Memory B cell (primary cell): Measurements from ENCODE around the gene IER5L.
A peak's percentile ranks its signal among the peaks of the same experiment; 100 is the strongest.

Source experiments
- ATAC-seq: fragments of 150-1000 bp; cut with Tn5 transposase; 2 replicates; pipeline ENCODE4 v1.10.0; 2021; ENCODE audit warnings: low read depth, mild to moderate bottlenecking, moderate library complexity
- DNase-seq, 2 donors: peaks; one replicate each; pipeline ENCODE4 v3.0.0; 2022; ENCODE audit warnings: low spot score in 2 of 2
- H3K27ac Mint-ChIP-seq: one replicate; pipeline ENCODE4 v1.8.0; 2022; ENCODE audit warnings: mild to moderate bottlenecking, moderate library complexity, mixed read lengths
- H3K27me3 Mint-ChIP-seq: one replicate; pipeline ENCODE4 v1.8.0; 2022; ENCODE audit warnings: mixed read lengths
- H3K36me3 Mint-ChIP-seq: one replicate; pipeline ENCODE4 v1.8.0; 2022; ENCODE audit warnings: mild to moderate bottlenecking, mixed read lengths
- H3K4me1 Mint-ChIP-seq: one replicate; pipeline ENCODE4 v1.8.0; 2022; ENCODE audit warnings: mixed read lengths
- H3K4me3 Mint-ChIP-seq: one replicate; pipeline ENCODE4 v1.8.0; 2022; ENCODE audit warnings: mild to moderate bottlenecking, moderate library complexity, mixed read lengths
- H3K9me3 Mint-ChIP-seq: one replicate; pipeline ENCODE4 v1.8.0; 2022; ENCODE audit warnings: mixed read lengths

The IER5L gene

DNA sequence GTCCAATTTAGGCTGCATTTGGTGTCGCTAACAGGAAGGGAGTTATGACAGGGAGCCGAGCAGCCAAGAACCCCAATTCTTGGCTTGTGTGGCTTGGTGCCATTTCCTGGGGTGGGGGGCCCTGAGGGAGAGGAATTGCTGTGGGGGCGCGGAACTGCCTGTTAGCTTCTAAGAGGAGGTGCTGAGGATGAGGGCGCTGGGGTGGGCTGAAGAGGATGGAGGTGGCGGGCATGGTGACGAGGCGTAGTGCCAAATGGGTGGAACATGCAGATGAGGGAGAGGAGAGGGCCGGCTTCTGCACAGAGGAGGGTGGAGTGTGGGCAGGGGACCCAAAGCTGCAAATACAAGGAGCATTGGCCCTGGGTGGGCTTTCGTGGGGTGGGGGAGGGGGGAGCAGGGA lies 27.9 kb downstream of the IER5L start:
- Mint-ChIP-seq H3K27ac (no peak overlapping the region), H3K36me3 (peaks cover 16% of the 10 kb centered on the region), H3K4me3 (no peak overlapping the region), H3K4me1 (peaks cover 14% of the 10 kb centered on the region), H3K9me3 (no peaks in the 10 kb centered on the region), H3K27me3 (no peaks in the 10 kb centered on the region)
- no peak for DNase-seq
- ATAC-seq, result no peak

DNA sequence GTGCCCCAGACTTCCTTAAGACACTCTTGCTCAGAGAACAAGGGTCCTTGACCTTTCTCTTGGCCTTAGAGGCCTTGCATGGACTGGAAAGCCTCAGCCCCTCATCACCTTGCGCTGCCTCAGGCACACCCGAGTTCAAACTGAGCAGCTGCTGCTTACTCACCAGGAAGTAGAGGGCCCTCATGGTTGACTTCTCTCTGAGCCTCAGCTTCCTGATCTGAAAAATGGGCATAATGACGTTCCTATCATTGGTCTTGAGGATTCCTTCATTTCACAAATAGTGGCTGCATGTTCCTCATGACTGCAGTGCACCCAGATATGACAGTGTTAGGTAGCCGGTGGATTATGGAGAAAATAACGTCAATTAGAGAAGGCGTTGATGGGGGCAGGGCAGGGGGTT lies 28.6 kb downstream of the IER5L start:
- DNase-seq (no peak), ATAC-seq (peak; percentile 45)
- H3K27ac Mint-ChIP-seq, result peak overlapping the region; percentile 75
- H3K9me3 Mint-ChIP-seq, result no peaks in the 10 kb centered on the region
- no peaks in the 10 kb centered on the region for H3K27me3 Mint-ChIP-seq
- H3K4me1 Mint-ChIP-seq, result peaks cover 14% of the 10 kb centered on the region
- peaks cover 16% of the 10 kb centered on the region for H3K36me3 Mint-ChIP-seq
- H3K4me3 Mint-ChIP-seq, result peak overlapping the region; percentile 33

DNA sequence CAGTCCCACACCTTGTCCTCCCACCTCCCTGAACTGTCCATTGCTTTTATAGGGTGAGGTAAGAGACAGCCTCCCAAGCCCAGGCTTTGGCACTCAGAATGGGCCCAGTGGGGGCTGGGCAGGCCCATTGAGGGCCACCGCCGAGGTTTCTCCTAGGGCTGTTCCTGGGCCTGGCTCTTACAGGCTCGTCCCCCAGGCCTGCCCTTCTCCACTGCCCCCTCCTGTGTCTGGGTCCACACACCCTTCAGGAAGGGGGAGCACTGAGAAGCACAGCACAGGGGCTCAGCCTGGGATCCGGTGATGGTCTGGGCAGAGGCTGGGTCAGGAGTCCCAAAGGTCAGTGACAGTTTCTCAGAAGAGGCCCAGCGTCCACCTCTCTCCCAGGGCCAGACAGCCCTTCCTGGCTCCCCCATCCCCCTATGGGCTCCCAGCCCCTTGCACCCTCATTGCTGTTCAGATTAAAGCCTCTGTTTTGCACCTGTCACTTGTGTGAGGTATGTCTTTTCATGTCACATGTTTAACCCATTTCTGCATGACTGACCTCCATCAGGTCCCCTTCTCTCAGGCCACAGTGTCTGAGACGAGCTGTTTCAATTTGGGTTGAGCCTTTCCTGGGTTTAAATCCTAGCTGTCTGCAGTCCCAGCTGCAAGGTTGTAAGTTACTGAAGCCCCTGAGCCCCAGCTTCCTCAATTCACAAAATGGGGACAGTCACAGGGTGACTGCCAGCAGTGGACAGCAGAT lies 29.4 kb downstream of the IER5L start:
- Mint-ChIP-seq H3K27ac (no peak overlapping the region), H3K9me3 (no peaks in the 10 kb centered on the region), H3K4me3 (peak overlapping the region; percentile 17), H3K36me3 (peaks cover 16% of the 10 kb centered on the region), H3K4me1 (peaks cover 16% of the 10 kb centered on the region), H3K27me3 (no peaks in the 10 kb centered on the region)
- ATAC-seq (peak; percentile 38), DNase-seq (no peak)

DNA sequence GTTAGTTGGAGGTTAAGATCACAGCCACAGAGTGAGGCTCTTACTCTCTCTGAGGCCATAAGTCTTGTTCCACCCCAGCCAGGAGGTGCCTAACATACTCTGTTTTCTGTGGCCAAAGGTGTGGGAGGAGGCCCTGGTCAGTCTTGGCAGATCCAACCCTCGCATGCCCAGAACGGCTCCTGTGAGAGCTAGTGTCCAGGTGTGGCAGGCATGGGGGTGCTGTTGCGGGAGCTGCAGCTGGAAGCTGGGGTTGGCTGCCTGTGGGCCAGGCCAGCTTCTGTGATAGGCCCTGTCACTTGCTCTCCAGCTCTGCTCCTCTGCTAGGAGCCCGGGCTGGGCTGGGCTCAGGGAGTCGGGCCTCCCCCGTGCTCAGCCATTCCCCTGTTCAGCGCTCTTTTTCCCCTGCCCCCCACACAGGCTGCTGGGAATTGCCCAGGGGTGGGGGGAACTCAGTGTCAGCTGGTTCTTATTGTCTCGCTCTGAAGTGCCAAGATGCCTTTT lies 31.6 kb downstream of the IER5L start:
- peaks cover 12% of the 10 kb centered on the region for H3K36me3 Mint-ChIP-seq
- peaks cover 26% of the 10 kb centered on the region for H3K4me1 Mint-ChIP-seq
- no peaks in the 10 kb centered on the region for H3K9me3 Mint-ChIP-seq
- DNase-seq (no peak), ATAC-seq (no peak)
- H3K27ac Mint-ChIP-seq, result no peak overlapping the region
- H3K4me3 Mint-ChIP-seq, result no peak overlapping the region
- H3K27me3 Mint-ChIP-seq, result no peaks in the 10 kb centered on the region

DNA sequence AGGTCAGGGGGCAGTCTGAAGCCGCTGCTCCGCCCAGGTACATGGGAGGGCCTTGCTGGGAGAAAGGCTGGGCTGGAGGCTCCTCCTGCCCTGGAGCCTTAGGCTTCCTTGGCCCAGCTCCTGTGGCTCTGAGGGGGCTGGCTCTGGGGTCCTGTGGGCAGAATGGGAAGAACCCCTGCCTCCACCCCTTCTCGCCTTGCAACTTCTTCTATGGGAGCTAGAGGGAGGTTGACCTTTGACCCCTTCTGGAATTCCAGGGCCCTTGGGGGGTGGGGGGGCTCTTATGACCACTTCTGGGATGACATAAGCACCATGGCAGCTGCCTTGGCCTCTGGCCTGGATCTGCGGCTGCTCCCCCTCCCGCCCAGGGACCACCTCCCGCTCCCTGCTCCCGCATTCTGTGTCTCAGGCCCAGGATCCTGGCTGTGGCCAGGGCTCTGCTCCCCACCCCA lies 32.2 kb downstream of the IER5L start:
- peaks cover 30% of the 10 kb centered on the region for H3K4me1 Mint-ChIP-seq
- ATAC-seq, result no peak
- no peak overlapping the region for H3K4me3 Mint-ChIP-seq
- no peak overlapping the region for H3K27ac Mint-ChIP-seq
- no peaks in the 10 kb centered on the region for H3K9me3 Mint-ChIP-seq
- no peaks in the 10 kb centered on the region for H3K27me3 Mint-ChIP-seq
- no peak for DNase-seq
- peaks cover 9% of the 10 kb centered on the region for H3K36me3 Mint-ChIP-seq

DNA sequence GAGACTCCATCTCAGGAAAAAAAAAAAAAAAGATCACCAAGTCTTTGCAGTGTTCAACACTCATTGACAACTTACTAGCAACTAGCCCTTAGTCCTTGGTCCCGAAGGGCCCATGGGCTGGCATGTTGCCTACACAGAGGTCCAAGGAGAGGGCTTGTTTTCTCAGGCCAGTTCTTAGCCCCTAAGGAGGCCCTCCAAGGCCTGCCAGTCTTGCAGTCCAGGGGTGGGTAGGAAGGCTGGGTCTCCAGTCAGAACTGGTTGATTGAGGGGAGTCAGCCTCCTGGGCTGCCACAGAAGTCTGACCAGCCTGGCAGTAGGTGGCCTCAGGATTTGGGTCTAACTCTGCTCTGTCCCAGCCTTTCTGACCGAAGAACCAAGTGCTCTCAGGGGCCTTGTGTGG lies 32.7 kb downstream of the IER5L start:
- H3K4me1 Mint-ChIP-seq, result peaks cover 35% of the 10 kb centered on the region
- no peaks in the 10 kb centered on the region for H3K9me3 Mint-ChIP-seq
- H3K27me3 Mint-ChIP-seq, result no peaks in the 10 kb centered on the region
- peaks cover 9% of the 10 kb centered on the region for H3K36me3 Mint-ChIP-seq
- H3K4me3 Mint-ChIP-seq, result no peak overlapping the region
- DNase-seq (no peak), ATAC-seq (no peak)
- no peak overlapping the region for H3K27ac Mint-ChIP-seq

DNA sequence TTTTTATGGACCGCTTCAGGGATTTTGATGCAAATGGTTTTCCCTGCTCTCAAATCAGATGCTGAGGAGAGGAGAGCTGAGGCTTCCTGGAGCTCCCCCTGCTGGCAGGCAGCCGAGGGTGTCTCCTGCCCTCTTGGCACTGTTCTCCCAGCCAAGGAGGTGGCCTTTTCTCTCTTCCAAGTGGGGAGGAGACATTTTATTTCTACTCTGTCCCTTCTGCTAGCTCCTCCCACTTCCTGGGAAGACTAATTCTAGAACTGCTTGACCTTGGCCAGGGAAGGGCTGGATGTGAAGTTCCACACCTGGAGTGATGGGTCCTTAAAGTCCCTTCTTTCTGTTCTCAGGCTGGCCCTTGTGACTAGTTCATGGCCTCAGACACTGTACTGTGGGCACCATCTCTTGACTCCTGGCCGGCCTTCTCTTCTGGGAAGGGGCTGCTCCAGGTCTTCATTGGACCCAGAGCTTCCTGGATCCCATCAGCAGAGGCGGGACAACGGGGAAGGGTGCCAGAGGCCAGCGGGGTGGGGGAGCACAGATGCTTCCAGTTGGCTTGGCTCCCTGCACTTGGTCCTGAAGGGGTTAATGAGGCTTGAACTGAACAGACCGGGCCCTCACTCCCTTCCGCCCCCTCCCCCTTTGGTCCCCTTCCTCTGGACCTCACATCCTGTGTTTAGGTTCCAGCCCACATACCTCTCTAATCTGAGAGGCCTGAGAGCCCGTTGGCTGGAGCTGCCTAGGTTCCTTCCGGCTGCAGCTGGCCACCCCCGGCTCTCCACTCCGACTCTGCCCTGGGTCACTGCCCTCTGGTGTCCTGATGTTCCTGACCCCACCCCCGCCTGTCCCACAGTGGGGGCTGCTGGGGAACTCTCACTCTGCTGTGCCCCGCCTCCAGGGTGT lies 34.8 kb downstream of the IER5L start:
- Mint-ChIP-seq H3K36me3 (peaks cover 2% of the 10 kb centered on the region), H3K27me3 (no peaks in the 10 kb centered on the region), H3K9me3 (no peaks in the 10 kb centered on the region), H3K4me1 (peaks cover 28% of the 10 kb centered on the region), H3K27ac (peak overlapping the region; percentile 69), H3K4me3 (peak overlapping the region; percentile 67)
- peak; percentile 23 for ATAC-seq
- peak; percentile 73 for DNase-seq

DNA sequence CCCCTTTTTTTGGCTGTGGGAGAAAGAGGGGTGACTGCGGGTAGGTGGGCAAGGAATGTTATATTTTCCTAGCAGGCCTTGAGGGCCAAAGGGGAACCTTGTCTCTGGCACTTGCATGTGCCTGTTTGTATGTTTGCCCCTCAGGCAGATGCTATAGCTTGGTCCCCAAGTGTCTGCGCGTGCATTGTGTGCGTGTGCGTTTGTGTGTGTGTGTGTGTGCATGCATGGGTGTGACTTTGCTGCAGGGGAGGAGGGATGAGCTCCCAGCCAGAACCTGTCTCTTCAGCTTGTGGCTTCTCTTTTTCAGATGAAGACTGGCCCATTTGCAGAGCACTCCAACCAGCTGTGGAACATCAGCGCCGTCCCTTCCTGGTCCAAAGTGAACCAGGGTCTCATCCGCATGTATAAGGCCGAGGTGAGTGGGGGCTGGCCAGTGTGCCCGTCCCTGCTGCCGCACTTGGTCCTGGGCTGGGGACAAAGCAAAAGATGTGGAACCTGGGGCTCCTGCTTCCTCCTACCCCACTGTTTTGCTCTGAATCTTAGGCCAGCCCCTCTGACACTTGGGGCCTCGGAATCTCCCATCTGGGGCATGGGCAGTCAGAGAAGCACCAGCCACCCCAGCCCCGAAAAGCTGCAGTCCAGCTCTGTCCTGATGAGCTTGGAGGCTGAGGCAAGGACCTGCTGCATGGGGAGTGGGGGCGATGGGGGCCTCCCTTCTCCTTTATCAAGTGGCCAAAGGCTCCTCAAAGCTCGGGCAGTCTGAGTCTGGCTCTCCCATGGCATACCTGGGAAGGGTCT lies 35.7 kb downstream of the IER5L start:
- ATAC-seq, result no peak
- H3K27ac Mint-ChIP-seq, result peak overlapping the region; percentile 93

DNA sequence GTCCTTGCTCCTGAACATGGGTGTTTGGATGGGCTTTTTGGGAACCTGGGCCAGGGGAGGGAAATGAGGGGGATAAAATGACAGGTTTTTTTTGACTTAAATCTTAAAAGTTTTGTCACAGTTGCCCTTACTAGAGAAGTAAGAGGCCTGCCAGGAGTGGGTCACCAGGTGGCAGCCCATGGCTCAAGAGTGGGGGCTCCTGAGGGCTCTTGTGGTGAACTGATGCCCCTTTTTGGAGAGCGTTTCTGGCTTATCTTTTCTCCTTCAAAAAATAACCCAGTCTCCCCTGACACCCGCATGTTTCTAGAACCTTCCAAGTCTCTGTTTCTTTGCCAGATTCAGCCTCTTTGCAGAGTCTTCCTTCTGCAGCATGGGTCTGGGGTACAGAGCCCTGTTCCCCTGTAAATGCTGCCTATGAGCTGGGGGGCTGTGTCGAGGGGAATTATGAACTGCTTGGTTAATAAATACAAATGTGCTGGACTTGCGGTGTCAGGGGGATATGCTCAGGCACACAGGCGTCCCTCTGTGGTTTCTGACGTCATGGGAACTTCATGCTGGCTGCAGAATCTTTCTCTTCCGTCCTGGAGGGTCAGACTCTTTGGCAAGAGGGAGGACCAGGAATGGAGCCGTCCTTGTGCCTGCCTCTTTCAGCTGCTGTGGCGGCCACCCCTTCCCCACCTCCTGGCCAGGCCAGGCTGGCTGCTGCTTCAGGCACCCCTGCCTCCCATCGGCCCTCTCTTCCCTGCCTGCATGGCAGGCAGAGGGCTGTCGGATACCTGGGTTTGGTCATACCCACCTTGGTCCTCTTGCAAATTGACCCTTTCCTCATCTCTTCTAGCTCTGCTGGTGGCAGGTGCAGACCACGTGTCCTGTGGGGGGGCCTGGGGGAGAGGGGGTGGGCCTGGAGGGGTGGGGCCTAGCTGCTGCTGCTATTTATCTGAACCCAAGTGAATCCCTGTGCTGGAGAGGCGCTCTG lies 36.7 kb downstream of the IER5L start:
- Mint-ChIP-seq H3K36me3 (peaks cover 5% of the 10 kb centered on the region), H3K27ac (peak overlapping the region; percentile 93), H3K4me3 (peak overlapping the region; percentile 86), H3K27me3 (no peaks in the 10 kb centered on the region), H3K9me3 (no peaks in the 10 kb centered on the region), H3K4me1 (peaks cover 28% of the 10 kb centered on the region)
- ATAC-seq (no peak), DNase-seq (no peak)

More for the DNA sequence above, 35.7 kb downstream of the IER5L start:
- Mint-ChIP-seq H3K4me3 (no peak overlapping the region), H3K4me1 (peaks cover 28% of the 10 kb centered on the region), H3K9me3 (no peaks in the 10 kb centered on the region), H3K27me3 (no peaks in the 10 kb centered on the region), H3K36me3 (peaks cover 5% of the 10 kb centered on the region)
- peak in 1 of 2 donors; percentile 18 for DNase-seq

DNA sequence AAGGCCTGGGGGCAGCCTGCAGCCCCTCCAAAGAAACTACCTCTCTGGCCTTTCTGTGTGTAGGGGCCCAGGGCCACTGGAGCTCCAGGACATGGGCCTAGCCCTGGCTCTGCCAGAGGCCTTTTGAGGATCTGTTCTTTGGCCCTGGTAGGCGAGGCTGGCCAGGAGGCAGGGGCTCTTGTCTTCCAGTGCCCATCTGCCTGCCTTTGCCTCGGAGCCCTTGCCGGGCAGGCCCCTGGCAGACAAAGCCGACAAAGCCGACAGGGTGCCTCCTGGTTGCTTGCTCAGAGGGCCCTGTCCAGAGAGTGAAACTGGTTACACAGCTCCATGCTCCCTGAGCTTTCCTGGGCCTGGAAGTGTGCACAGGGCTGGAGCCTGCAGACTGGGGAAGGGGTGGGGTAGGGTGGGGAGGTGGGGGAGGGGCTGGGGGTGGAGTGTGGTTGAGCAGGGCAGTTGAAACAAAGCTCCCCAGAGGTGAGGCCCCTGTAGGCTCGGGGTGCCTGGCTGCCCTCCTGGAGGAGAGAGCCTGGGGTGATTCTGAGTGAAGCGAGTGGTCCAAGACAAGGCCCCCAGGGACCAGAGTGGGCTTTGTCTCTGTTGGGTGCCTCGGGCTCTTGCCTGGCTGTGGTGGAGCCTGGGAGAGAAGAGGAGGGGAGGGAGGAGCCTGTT lies 37.5 kb downstream of the IER5L start:
- ATAC-seq, result peak; percentile 15
- Mint-ChIP-seq H3K4me3 (peak overlapping the region; percentile 86), H3K36me3 (peaks cover 5% of the 10 kb centered on the region), H3K9me3 (no peaks in the 10 kb centered on the region), H3K27ac (peak overlapping the region; percentile 93), H3K4me1 (peaks cover 28% of the 10 kb centered on the region), H3K27me3 (no peaks in the 10 kb centered on the region)
- DNase-seq, result peak in 1 of 2 donors; percentile 50

DNA sequence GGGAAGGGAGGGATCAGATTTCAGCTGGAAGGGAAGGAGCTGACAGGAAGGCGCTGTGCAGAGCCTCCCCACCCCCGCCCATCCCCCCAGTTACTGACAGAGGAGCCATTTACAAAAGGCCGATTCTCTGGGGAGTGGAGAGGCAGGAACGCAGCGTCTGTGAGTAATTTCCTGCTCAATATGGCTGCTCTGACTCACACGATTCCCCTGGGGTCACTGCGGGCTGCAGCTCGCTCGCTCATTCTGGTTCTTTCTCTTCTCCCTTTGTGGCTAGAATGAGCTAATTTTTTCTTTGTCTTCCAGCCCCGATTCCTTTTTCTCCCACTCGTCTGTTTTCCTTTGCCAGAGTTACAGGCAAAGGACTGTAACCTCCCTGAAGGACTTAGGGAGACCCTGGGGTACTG lies 38.1 kb downstream of the IER5L start:
- Mint-ChIP-seq H3K27ac (peak overlapping the region; percentile 93), H3K36me3 (peaks cover 5% of the 10 kb centered on the region), H3K27me3 (no peaks in the 10 kb centered on the region), H3K4me3 (peak overlapping the region; percentile 86), H3K4me1 (peaks cover 28% of the 10 kb centered on the region), H3K9me3 (no peaks in the 10 kb centered on the region)
- ATAC-seq (peak; percentile 91), DNase-seq (peak; percentile 62 to 81)

DNA sequence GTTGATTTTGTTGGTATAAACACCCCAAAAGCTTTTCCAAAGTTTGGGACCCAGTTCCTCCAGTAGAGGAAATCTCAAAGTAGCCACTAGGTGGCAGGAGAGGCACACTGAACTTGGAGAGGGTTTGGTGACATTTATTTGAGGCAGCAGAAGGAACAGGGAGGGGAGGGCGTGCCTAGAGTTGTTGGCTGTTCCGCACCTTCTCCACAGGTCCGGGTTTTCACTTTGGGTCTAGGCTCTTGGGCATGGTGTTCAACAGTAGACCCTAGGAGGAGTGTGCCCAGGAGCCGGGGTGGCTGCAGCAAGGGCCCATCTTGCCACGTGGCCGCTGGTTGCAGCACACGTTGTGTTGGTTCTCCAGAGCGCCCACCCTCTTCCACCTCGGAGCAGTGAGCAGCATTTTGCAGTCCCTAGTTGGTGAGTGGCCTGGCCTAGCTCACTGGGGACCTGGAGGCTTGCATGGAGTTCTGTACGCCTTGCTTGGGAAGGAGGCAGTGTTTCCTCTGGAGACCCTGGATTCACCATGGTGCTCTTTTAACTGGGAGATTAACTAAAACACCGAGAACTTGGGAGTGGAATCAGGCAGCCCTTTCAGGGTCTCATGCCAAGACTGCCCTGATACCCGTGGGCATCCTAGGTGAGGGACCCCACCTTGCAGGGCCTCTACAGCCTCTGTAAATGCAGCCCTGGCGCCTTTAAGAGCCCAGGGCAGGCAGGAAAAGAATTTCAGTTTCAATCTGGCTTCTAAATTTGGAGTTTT lies 38.6 kb downstream of the IER5L start:
- no peaks in the 10 kb centered on the region for H3K9me3 Mint-ChIP-seq
- H3K27me3 Mint-ChIP-seq, result no peaks in the 10 kb centered on the region
- peak overlapping the region; percentile 93 for H3K27ac Mint-ChIP-seq
- H3K36me3 Mint-ChIP-seq, result peaks cover 7% of the 10 kb centered on the region
- H3K4me3 Mint-ChIP-seq, result peak overlapping the region; percentile 86
- DNase-seq, result peak; percentile 81
- H3K4me1 Mint-ChIP-seq, result peaks cover 28% of the 10 kb centered on the region
- ATAC-seq, result peak; percentile 53
